ENCODE measurements around the gene SHISAL1.

DNA sequence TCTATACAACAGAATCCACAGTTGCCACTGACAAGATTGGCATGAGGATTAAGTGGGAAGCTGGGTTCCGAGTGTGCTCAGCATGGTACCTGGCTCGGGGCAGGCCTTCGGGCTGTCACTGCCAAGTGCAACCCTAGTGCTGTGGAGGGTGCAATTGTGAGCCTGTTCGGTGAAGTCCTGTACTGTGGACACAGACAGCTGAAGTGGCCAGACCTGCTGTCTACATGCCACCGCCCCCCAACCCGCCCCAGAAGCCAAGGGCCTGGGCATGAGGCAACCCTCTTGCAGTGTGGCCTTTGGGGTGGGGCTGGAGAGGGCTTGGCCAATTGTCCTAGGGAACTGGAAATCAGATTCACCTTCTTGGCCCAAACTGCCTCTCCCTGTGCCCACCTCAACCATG, 15.6 kb upstream of the SHISAL1 start:
- TF ChIP-seq CTCF (conservative IDR thresholded peaks at IDR 0.05 in 1 of 2, IDR thresholded peaks at IDR 0.05 in 1 of 2; ENCODE audit: extremely low read depth in 1 of 2, insufficient read depth in 1 of 2, low read depth in 1 of 2, low read length in 2 of 2) (no peak), EZH2 (IDR thresholded peaks at IDR 0.05; ENCODE audit: borderline replicate concordance, low read length) (no peak)
